WTC11 (cell line): ENCODE data around the gene PRR35. TPM values are rescaled to one million over a fixed set of nuclear protein-coding genes. Genes with fewer than 3 reads are reported as not detected.
A peak's percentile ranks its signal among the peaks of the same experiment; 100 is the strongest.

ENCODE experiments used
- ATAC-seq: fragments of 200-7000 bp; cut with Tn5 transposase; 2 replicates; pipeline ENCODE4 v1.10.0; 2021; ENCODE audit warnings: mild to moderate bottlenecking, moderate library complexity
- CTCF ChIA-PET: fragments of 300-600 bp; sonication (Branson Sonifier 250); formaldehyde crosslinking; loops from one replicate; lab custom pipeline; 2021; ENCODE audit warnings: antibody characterized with exemption; lab: Charles Lee
- POLR2A ChIA-PET: fragments of 350-600 bp; sonication (Branson Sonifier 250); formaldehyde crosslinking; loops from one replicate; lab custom pipeline; 2021; ENCODE audit warnings: antibody characterized with exemption; lab: Charles Lee
- DNase-seq: peaks from one replicate; pipeline ENCODE4 v3.0.0; 2021; ENCODE audit warnings: low spot score
- H3K27ac Mint-ChIP-seq: 2 replicates; pipeline ENCODE4 v1.8.0; 2021; ENCODE audit warnings: mixed read lengths
- H3K27me3 Mint-ChIP-seq: 2 replicates; pipeline ENCODE4 v1.8.0; 2021; ENCODE audit warnings: low read depth, mild to moderate bottlenecking, moderate library complexity, mixed read lengths
- H3K36me3 Mint-ChIP-seq: 2 replicates; pipeline ENCODE4 v1.8.0; 2021; ENCODE audit warnings: mixed read lengths
- H3K4me1 Mint-ChIP-seq: 2 replicates; pipeline ENCODE4 v1.8.0; 2022; ENCODE audit warnings: mixed read lengths
- H3K4me3 Mint-ChIP-seq: 2 replicates; pipeline ENCODE4 v1.8.0; 2021; ENCODE audit warnings: mild to moderate bottlenecking, moderate library complexity, mixed read lengths
- H3K9me3 Mint-ChIP-seq: 2 replicates; pipeline ENCODE4 v1.8.0; 2021; ENCODE audit warnings: mixed read lengths
- ATF2 ChIP-seq: sonication (generic); formaldehyde crosslinking; IDR thresholded peaks from 2 replicates; pipeline ENCODE4 v1.8.1; 2022; ENCODE audit warnings: low read depth, missing genetic modification reagents, borderline replicate concordance
- CBFB ChIP-seq: sonication (generic); formaldehyde crosslinking; IDR thresholded peaks from 2 replicates; pipeline ENCODE4 v1.8.1; 2022; ENCODE audit warnings: mild to moderate bottlenecking, low read depth, missing genetic modification reagents
- CTCF ChIP-seq: fragments of 200-600 bp; IDR thresholded peaks from 2 replicates; pipeline ENCODE4 v1.8.0; 2022; ENCODE audit warnings: antibody characterized with exemption
- FOXJ3 ChIP-seq: sonication (generic); formaldehyde crosslinking; IDR thresholded peaks from 2 replicates; pipeline ENCODE4 v1.9.0; 2021; ENCODE audit warnings: missing genetic modification reagents, mild to moderate bottlenecking, borderline replicate concordance
- GTF2I ChIP-seq: fragments of 250-450 bp; sonication (Bioruptor Pico); conservative IDR thresholded peaks from 2 replicates; pipeline ENCODE4 v1.4.0; 2021; ENCODE audit warnings: mild to moderate bottlenecking
- MAX ChIP-seq: sonication (generic); formaldehyde crosslinking; IDR thresholded peaks from 2 replicates; pipeline ENCODE4 v1.8.0; 2022; ENCODE audit warnings: mild to moderate bottlenecking, missing genetic modification reagents
- NR2C2 ChIP-seq: sonication (generic); formaldehyde crosslinking; IDR thresholded peaks from 2 replicates; pipeline ENCODE4 v1.8.0; 2022; ENCODE audit warnings: mild to moderate bottlenecking, missing genetic modification reagents
- OVOL2 ChIP-seq: fragments of 250-450 bp; sonication (Bioruptor Pico); IDR thresholded peaks from 2 replicates; pipeline ENCODE4 v1.9.0; 2021; ENCODE audit warnings: mild to moderate bottlenecking, borderline replicate concordance
- SMAD3 ChIP-seq: sonication (generic); formaldehyde crosslinking; IDR thresholded peaks from 2 replicates; pipeline ENCODE4 v1.8.0; 2022; ENCODE audit warnings: missing genetic modification reagents, mild to moderate bottlenecking, borderline replicate concordance
- SP1 ChIP-seq: sonication (generic); formaldehyde crosslinking; conservative IDR thresholded peaks from 2 replicates; pipeline ENCODE4 v1.8.1; 2022; ENCODE audit warnings: missing genetic modification reagents
- TEAD1 ChIP-seq: sonication (generic); formaldehyde crosslinking; IDR thresholded peaks from 2 replicates; pipeline ENCODE4 v1.8.0; 2022; ENCODE audit warnings: mild to moderate bottlenecking, missing genetic modification reagents
- USF2 ChIP-seq: sonication (generic); formaldehyde crosslinking; IDR thresholded peaks from 2 replicates; pipeline ENCODE4 v1.8.1; 2023; ENCODE audit warnings: mild to moderate bottlenecking, missing genetic modification reagents, moderate library complexity
- ZNF138 ChIP-seq: sonication (generic); formaldehyde crosslinking; conservative IDR thresholded peaks from 2 replicates; pipeline ENCODE4 v1.8.1; 2022; ENCODE audit warnings: mild to moderate bottlenecking, moderate library complexity, missing genetic modification reagents
- ZNF317 ChIP-seq: sonication (generic); formaldehyde crosslinking; IDR thresholded peaks from 2 replicates; pipeline ENCODE4 v1.8.1; 2023; ENCODE audit warnings: low read depth, mild to moderate bottlenecking, moderate library complexity, missing genetic modification reagents, borderline replicate concordance
- ZNF396 ChIP-seq: fragments of 250-450 bp; sonication (Bioruptor Pico); IDR thresholded peaks from 2 replicates; pipeline ENCODE4 v1.8.0; 2021; ENCODE audit warnings: mild to moderate bottlenecking, moderate library complexity, borderline replicate concordance
- ZNF416 ChIP-seq: fragments of 250-450 bp; sonication (Bioruptor Pico); IDR thresholded peaks from 2 replicates; pipeline ENCODE4 v1.9.0; 2021; ENCODE audit warnings: mild to moderate bottlenecking, inconsistent platforms
- ZNF512 ChIP-seq: sonication (generic); formaldehyde crosslinking; IDR thresholded peaks from 2 replicates; pipeline ENCODE4 v1.8.1; 2022; ENCODE audit warnings: missing genetic modification reagents, borderline replicate concordance
- ZNF671 ChIP-seq: fragments of 250-450 bp; sonication (Bioruptor Pico); IDR thresholded peaks from 2 replicates; pipeline ENCODE4 v1.8.0; 2021; ENCODE audit warnings: mild to moderate bottlenecking
- total RNA-seq: library from RNA; stranded (reverse); gene quantifications from 3 replicates; pipeline ENCODE4 v1.2.3, GENCODE V29; 2021
- TF ChIP-seq, protein P1 (sequence below): sonication (generic); formaldehyde crosslinking; conservative IDR thresholded peaks from 2 replicates; pipeline ENCODE4 v1.8.1; 2022; ENCODE audit warnings: mild to moderate bottlenecking, missing genetic modification reagents
- TF ChIP-seq, protein P2 (sequence below): sonication (generic); formaldehyde crosslinking; IDR thresholded peaks from 2 replicates; pipeline ENCODE4 v1.8.1; 2022; ENCODE audit warnings: mild to moderate bottlenecking, moderate library complexity, missing genetic modification reagents
- TF ChIP-seq, protein P3 (sequence below): fragments of 250-450 bp; sonication (Bioruptor Pico); IDR thresholded peaks from 2 replicates; pipeline ENCODE4 v1.9.0; 2021; ENCODE audit warnings: mild to moderate bottlenecking
- TF ChIP-seq, protein P4 (sequence below): fragments of 250-450 bp; sonication (Bioruptor Pico); IDR thresholded peaks from 2 replicates; pipeline ENCODE4 v1.8.0; 2021; ENCODE audit warnings: mild to moderate bottlenecking

PRR35 gene
- total RNA-seq, 1 experiment from 2014 or later: 0.72 TPM

GRCh38 chr16:524274-525040 lies 35.7 kb upstream of the PRR35 start:
- POLR2A ChIA-PET: no interaction called here
- H3K9me3 Mint-ChIP-seq: no peaks in the 10 kb centered on the region
- H3K4me3 Mint-ChIP-seq: no peak overlapping the region
- H3K4me1 Mint-ChIP-seq: peaks cover 17% of the 10 kb centered on the region
- TF ChIP-seq ZNF416 (CRISPR knock-in tag) (no peak), SP1 (CRISPR knock-in tag) (no peak), ZNF317 (CRISPR knock-in tag) (no peak), FOXJ3 (no peak), ATF2 (CRISPR knock-in tag) (no peak), OVOL2 (no peak), CTCF (no peak), ZNF396 (CRISPR knock-in tag) (no peak), ZNF671 (CRISPR knock-in tag) (no peak), ZNF138 (no peak), GTF2I (CRISPR knock-in tag) (no peak)
- TF ChIP-seq, protein P1, sequence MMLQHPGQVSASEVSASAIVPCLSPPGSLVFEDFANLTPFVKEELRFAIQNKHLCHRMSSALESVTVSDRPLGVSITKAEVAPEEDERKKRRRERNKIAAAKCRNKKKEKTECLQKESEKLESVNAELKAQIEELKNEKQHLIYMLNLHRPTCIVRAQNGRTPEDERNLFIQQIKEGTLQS (CRISPR knock-in tag): no peak
- TF ChIP-seq, protein P2, sequence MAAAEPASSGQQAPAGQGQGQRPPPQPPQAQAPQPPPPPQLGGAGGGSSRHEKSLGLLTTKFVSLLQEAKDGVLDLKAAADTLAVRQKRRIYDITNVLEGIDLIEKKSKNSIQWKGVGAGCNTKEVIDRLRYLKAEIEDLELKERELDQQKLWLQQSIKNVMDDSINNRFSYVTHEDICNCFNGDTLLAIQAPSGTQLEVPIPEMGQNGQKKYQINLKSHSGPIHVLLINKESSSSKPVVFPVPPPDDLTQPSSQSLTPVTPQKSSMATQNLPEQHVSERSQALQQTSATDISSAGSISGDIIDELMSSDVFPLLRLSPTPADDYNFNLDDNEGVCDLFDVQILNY (CRISPR knock-in tag): no peak
- TF ChIP-seq, protein P3, sequence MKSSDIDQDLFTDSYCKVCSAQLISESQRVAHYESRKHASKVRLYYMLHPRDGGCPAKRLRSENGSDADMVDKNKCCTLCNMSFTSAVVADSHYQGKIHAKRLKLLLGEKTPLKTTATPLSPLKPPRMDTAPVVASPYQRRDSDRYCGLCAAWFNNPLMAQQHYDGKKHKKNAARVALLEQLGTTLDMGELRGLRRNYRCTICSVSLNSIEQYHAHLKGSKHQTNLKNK (CRISPR knock-in tag): no peak
- DNase-seq: no peak
- H3K27me3 Mint-ChIP-seq: no peaks in the 10 kb centered on the region
- H3K27ac Mint-ChIP-seq: peak overlapping the region; percentile 79; the same call in 1 of the 2 replicates
- CTCF ChIA-PET: interaction anchor here (1.0 kb wide), 1 partner anchor 133 kb away, joined by 3 read pairs; no protein-coding TSS in a partner anchor
- no peak for ATAC-seq
- peaks cover 4% of the 10 kb centered on the region; the same call in 1 of the 2 replicates for H3K36me3 Mint-ChIP-seq

DNA sequence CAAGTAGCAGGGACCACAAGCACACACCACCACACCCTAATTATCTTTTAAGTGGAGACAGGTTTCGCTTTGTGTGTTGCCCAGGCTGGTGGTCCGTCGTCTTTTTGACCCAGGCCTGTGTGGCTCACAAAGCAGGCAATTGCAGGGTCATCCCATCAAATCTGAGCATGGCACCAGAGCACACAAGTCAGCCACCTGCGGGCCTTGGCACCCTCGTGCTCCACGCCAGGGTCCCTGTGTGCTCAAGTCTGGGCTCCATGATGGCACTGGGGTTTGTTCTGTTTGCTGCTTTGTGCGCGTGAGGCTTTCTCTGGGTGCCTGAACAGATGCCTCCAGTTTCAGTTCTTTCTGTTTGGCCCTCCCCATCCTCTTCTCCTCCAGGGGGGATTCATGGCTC lies 35.1 kb upstream of the PRR35 start:
- Mint-ChIP-seq H3K4me1 (peaks cover 20% of the 10 kb centered on the region), H3K27ac (peak overlapping the region; percentile 89), H3K36me3 (0 out of 2 replicates have a peak, but pooled peaks cover 2% of the 10 kb centered on the region), H3K9me3 (no peaks in the 10 kb centered on the region), H3K27me3 (no peaks in the 10 kb centered on the region), H3K4me3 (no peak overlapping the region)
- CTCF ChIA-PET: no interaction called here
- POLR2A ChIA-PET: no interaction called here
- ATAC-seq (no peak), DNase-seq (no peak)
- no peak for TF ChIP-seq NR2C2 (CRISPR knock-in tag)
- no peak for TF ChIP-seq MAX (CRISPR knock-in tag)
- TF ChIP-seq TEAD1 (CRISPR knock-in tag): no peak
- TF ChIP-seq USF2 (CRISPR knock-in tag): no peak
- TF ChIP-seq, protein P4, sequence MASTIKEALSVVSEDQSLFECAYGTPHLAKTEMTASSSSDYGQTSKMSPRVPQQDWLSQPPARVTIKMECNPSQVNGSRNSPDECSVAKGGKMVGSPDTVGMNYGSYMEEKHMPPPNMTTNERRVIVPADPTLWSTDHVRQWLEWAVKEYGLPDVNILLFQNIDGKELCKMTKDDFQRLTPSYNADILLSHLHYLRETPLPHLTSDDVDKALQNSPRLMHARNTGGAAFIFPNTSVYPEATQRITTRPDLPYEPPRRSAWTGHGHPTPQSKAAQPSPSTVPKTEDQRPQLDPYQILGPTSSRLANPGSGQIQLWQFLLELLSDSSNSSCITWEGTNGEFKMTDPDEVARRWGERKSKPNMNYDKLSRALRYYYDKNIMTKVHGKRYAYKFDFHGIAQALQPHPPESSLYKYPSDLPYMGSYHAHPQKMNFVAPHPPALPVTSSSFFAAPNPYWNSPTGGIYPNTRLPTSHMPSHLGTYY: no peak
- no peak for TF ChIP-seq CBFB (CRISPR knock-in tag)
- no peak for TF ChIP-seq SMAD3
- no peak for TF ChIP-seq ZNF512 (CRISPR knock-in tag)
